Measurements from ENCODE around the gene TPCN2. TPM values are rescaled to one million over a fixed set of nuclear protein-coding genes. Genes with fewer than 3 reads are reported as not detected.

TPCN2 gene
- total and polyA plus RNA-seq, 2 of the 8 experiments (the other 6 are each of a cell fraction or from before 2014, with no cell fraction given): 9.7 to 18.6 TPM

- Histone ChIP-seq H3K79me1 (ENCODE audit: low read depth, low read length) (no peaks in the 10 kb centered on the region), H2BK120ac (replicated peaks; ENCODE audit: low read depth, low read length) (no peak overlapping the region), H3K56ac (replicated peaks; ENCODE audit: insufficient read length, low read depth, low read length) (no peak overlapping the region), H3K4me2 (ENCODE audit: insufficient read depth in 1 of 2, low read depth in 2 of 2, low read length in 2 of 2) (no peak overlapping the region), H2BK20ac (ENCODE audit: low read length) (no peak overlapping the region), H3K27me3 (replicated peaks in 1 of 4; ENCODE audit: control insufficient read depth in 3 of 4, extremely low read depth in 1 of 4, insufficient read depth in 3 of 4, low read length in 3 of 4) (no peaks in the 10 kb centered on the region), H3K27ac (ENCODE audit: low read depth, low read length) (no peak overlapping the region), H2AFZ (ENCODE audit: low read length) (no peak overlapping the region), H3K79me2 (ENCODE audit: control insufficient read depth in 1 of 2, insufficient read depth in 2 of 2, low read length in 2 of 2) (no peaks in the 10 kb centered on the region), H3K4me1 (replicated peaks in 1 of 4; ENCODE audit: control insufficient read depth in 3 of 4, insufficient read depth in 4 of 4, low read length in 3 of 4) (no peaks in the 10 kb centered on the region; a peak in 1 of 7 replicates), H3K4me3 (ENCODE audit: extremely low read depth in 1 of 4, insufficient read depth in 2 of 4, low read depth in 3 of 4, low read length in 4 of 4) (no peak overlapping the region), H3K9ac (replicated peaks in 1 of 4; ENCODE audit: extremely low read depth in 1 of 4, low read depth in 3 of 4, low read length in 3 of 4) (no peak overlapping the region), H4K91ac (replicated peaks; ENCODE audit: insufficient read length, low read length) (no peak overlapping the region), H4K5ac (ENCODE audit: insufficient read length, low read depth, low read length) (no peak overlapping the region), H3K14ac (ENCODE audit: insufficient read length) (no peak overlapping the region), H2BK5ac (ENCODE audit: low read depth, low read length) (no peak overlapping the region), H3K36me3 (ENCODE audit: control insufficient read depth in 2 of 4, insufficient read depth in 4 of 4, low read length in 3 of 4) (no peaks in the 10 kb centered on the region), H3K23me2 (ENCODE audit: low read depth, low read length) (no peaks in the 10 kb centered on the region; the same call in 1 of the 2 replicates), H3K23ac (ENCODE audit: insufficient read length) (no peak overlapping the region), H2BK12ac (ENCODE audit: low read depth, low read length) (no peak overlapping the region), H4K8ac (ENCODE audit: extremely low read depth, insufficient read depth, low read length) (no peak overlapping the region), H3K4ac (replicated peaks; ENCODE audit: insufficient read length, low read depth, low read length) (no peak overlapping the region), H4K20me1 (replicated peaks in 1 of 2; ENCODE audit: control insufficient read depth in 1 of 2, insufficient read depth in 2 of 2, low read length in 2 of 2) (no peaks in the 10 kb centered on the region), H3K18ac (ENCODE audit: extremely low read depth, low read length) (no peak overlapping the region), H2AK5ac (ENCODE audit: low read depth, low read length) (no peak overlapping the region), H2BK15ac (ENCODE audit: low read length) (no peak overlapping the region), H3K9me3 (ENCODE audit: insufficient read depth in 2 of 2, low read depth in 1 of 2, low read length in 1 of 2) (0 out of 4 replicates have a peak, but pooled peaks cover 0 to 2% of the 10 kb centered on the region in 2 experiments)
- FAIRE-seq: no peak
- ChIA-PET CTCF (ENCODE audit: partially characterized antibody) (interaction anchor here (0.7 to 0.9 kb wide), 2 partner anchors 48 to 113 kb away, joined by 3 to 4 read pairs; no protein-coding TSS in a partner anchor), POLR2A (ENCODE audit: partially characterized antibody) (no interaction called here)
- 86% methylated on average over 9 of the region's 9 CpGs; no CpG with 5 or more reads in 1 of the 2 experiments for WGBS, 2 experiments (ENCODE audit: extremely low coverage in 1 of 2, insufficient coverage in 1 of 2, insufficient read length in 1 of 2, insufficient replicate concordance in 2 of 2, low coverage in 1 of 2, low lambda C conversion rate in 2 of 2, missing lambda C conversion rate in 1 of 2)
- DNase-seq (ENCODE audit: low read depth in 1 of 2, low spot score in 2 of 2): no peak
- TF ChIP-seq SP4 (IDR thresholded peaks at IDR 0.05; ENCODE audit: low read length) (no peak), KDM4A (IDR thresholded peaks at IDR 0.05; ENCODE audit: low read depth, low read length, severe bottlenecking) (no peak), CTCF (IDR thresholded peaks at IDR 0.05; ENCODE audit: control extremely low read depth in 1 of 3, insufficient read depth in 1 of 3, low read depth in 1 of 3, low read length in 3 of 3) (no peak), RXRA (IDR thresholded peaks at IDR 0.05; ENCODE audit: insufficient read depth, low read depth, low read length) (no peak)
- TF ChIP-seq, protein P1, sequence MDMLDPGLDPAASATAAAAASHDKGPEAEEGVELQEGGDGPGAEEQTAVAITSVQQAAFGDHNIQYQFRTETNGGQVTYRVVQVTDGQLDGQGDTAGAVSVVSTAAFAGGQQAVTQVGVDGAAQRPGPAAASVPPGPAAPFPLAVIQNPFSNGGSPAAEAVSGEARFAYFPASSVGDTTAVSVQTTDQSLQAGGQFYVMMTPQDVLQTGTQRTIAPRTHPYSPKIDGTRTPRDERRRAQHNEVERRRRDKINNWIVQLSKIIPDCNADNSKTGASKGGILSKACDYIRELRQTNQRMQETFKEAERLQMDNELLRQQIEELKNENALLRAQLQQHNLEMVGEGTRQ (IDR thresholded peaks at IDR 0.05; ENCODE audit: low read length): no peak
- TF ChIP-seq, protein P2, sequence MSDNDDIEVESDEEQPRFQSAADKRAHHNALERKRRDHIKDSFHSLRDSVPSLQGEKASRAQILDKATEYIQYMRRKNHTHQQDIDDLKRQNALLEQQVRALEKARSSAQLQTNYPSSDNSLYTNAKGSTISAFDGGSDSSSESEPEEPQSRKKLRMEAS (IDR thresholded peaks at IDR 0.05): no peak
Observed at GRCh38 chr11:69180226-69180625, 131.5 kb downstream of the TPCN2 start.
